SHP77 (cell line): ENCODE results near the gene KCNE3.
A peak's percentile ranks its signal among the peaks of the same experiment; 100 is the strongest.

Experiments used
- DNase-seq, 2 experiments: peaks; one replicate each; lab custom pipeline; 2025; lab: John Stamatoyannopoulos, UW

Gene KCNE3, protein sequence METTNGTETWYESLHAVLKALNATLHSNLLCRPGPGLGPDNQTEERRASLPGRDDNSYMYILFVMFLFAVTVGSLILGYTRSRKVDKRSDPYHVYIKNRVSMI

DNA sequence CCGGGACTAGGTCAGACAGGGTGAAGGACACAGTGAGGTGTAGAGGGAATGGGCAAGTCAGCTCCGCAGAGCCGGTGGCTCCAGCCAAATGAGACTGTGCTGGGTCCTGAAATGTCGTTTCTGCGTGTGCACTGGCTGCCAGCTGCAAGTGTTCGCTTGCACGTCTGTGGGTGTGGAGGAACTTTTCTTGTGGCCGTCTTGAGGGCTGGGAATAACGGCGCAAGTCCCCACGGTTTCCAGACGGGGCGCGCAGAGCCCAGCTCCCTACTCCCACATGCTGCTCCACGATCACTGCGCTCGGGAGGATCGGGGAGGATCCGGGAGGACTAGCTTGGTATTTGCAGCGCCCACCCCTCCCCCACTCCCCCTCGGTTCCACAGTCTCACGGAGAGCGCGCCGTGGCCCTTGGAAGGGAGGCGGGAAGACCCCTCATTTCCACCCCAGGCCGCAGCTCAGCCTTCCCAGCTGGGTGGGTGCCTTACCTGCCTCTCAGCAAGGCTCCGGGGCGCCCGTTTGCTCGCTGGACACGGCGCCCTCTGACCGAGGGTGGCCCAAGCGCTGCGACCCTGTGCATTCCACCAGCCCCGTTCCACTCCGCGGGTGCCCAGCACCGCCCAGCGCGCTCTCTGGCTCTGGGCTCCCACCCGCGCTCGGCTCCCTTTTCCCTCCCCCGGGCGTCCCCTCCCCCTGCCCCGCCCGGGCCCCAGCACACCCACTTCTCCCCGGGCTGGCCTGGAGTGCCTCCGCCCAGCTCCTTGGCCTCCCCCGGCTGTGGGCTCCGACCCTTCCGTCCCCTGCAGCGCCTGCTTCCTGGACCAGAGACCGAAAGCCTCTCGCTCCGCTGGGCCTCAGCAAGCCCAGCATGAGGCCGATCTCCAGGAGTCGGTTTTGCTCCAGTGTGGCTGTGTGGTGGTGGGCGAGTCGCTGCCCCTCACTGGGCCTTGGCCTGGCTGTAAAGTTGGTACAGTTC lies at the start of gene KCNE3:
TSS of gene KCNE3 (minus strand) at position 634 of the 970 bp plus-strand sequence. CDS start 9,986 bp downstream, outside the sequence.
- no peak for DNase-seq

DNA sequence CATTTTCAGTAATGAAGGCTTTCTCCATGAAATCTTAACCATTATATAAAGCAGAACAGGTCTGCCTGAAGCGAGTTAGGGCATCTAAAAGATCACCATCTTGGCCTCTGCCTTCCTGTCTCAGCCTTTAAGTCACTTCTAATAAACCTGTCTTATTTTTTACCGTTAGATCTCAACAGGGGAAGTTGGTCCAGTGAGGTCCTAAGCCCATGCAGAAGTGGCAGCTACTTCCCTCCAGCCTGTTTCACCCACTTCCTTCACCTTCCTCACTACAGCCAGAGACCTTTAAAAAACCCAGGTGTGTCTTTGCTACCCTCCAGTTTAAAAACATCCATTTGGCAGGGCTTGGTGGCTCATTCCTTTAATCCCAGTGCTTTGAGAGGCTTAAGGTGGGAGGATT lies 40.2 kb upstream of the KCNE3 start:
- no peak for DNase-seq

DNA sequence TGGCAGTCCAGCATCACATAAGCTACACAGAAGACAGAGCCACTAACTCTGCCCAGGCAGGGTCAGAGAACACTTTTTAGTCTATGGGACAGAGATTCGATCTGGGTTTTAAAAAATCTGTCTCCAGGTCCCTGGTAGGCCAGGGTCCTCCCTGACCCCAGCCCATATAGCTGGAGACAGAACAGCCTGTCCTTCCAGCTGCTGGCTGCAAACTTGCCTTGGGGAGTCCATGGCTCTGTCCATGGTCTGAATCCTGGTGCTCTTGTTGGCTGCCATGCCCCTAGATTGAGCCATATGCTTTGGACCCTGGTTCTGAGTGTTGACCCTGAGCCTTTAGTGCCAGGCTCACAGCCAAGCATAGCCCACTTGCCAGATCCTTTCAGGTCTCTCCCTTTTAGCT lies 39.5 kb upstream of the KCNE3 start:
- no peak for DNase-seq

DNA sequence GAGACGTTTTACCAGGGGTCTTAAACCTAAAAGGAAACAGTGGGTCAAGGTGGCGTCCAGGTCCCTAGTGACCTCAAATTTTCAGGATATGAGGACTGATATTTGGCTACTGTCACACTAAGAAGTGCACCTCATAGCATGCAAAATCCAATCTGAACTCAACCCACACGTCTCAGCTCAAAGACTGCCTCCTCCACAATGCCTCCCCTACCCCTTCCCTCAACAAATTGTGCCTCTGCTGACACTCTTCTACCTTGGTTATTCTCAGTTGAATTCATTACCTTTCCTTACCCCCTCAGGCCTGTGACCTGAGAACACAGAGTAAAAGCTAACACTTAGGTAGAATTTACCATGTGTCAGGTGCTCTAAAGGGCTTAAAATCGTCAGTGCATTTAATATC lies 38.6 kb upstream of the KCNE3 start:
- no peak for DNase-seq

DNA sequence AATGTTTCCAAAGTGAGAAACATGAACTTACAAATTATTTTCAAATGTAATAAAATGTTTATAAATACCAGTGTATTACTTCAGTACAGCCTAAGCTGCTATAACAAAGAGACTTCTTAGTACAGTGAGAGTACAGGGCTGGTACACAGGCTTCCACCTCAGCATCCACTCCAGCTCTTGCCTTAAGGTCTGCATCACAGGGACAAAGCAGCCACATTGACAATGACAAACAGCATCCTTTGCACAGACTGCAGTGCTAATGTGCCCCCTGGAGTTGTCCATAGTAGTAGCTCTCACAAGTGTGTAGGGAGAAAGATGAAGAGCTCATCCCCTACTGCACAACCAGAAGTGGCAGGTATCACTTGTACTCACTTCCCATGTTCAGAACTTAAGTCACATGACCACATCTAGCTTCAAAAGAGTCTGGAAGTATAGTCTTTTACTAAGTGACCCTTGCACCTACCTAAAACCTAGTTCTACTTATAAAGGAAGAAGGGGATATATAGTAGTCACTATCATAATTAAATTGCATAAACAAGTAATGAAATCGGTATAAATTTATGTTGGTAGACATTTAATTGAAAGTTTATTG lies 36.8 kb upstream of the KCNE3 start:
- no peak for DNase-seq

DNA sequence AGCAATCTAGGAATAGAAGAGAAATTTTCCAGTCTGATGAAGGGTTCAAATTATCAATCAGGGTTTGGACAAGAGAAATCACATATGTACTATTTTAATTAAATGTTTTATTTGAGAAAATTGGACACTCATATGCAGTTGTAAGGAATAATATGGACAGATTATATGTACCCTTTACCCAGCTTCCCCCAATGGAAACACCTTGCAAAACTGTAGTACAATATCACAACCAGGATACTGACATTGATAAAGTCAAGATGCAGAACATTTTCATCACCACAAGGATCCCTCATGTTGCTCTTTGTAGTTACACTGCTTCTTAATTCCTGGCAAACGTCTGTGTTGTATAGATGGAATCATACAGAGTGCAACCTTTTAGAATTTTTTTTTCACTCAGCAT lies 27.6 kb upstream of the KCNE3 start:
- DNase-seq: no peak

DNA sequence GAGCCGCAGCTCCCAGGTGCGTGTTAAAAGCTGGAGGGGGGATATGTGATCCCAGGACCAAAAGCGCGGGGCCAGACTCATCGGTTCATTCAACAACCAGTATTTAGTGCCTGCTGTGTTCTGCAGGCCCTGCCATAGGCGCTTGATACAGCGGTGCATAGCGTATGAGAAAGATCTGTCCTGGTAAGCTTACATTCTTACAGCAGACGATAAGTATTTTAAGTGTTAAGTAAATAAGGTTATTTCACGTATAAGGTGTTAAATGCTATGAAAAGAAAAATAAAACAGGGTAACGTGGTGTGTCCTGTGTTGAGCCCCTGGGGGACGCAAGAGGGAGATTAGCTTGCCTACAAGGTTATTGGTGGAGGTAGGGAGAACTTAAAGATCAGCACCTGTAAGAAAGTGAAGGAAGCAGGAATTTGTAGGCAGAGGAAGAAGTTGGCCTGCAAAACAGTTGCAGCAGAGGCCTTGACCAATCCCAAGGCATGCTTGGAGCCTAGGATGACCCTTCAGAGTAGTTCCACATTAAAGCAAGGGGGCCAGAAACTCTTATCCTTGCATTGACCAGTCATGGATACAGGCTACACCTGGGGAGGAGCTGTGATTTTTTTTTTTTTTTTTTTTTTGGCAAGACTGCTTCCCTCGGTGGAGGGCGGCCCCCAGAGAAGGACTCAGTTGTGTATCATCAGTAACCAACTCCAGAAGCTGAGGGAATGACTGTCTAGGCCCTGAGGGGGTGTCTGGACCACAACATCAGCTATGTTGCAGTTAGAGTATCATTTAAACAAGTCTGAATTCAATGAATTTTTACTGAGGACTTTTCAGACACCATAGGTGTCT lies 26.7 kb upstream of the KCNE3 start:
- peak; percentile 90 for DNase-seq

DNA sequence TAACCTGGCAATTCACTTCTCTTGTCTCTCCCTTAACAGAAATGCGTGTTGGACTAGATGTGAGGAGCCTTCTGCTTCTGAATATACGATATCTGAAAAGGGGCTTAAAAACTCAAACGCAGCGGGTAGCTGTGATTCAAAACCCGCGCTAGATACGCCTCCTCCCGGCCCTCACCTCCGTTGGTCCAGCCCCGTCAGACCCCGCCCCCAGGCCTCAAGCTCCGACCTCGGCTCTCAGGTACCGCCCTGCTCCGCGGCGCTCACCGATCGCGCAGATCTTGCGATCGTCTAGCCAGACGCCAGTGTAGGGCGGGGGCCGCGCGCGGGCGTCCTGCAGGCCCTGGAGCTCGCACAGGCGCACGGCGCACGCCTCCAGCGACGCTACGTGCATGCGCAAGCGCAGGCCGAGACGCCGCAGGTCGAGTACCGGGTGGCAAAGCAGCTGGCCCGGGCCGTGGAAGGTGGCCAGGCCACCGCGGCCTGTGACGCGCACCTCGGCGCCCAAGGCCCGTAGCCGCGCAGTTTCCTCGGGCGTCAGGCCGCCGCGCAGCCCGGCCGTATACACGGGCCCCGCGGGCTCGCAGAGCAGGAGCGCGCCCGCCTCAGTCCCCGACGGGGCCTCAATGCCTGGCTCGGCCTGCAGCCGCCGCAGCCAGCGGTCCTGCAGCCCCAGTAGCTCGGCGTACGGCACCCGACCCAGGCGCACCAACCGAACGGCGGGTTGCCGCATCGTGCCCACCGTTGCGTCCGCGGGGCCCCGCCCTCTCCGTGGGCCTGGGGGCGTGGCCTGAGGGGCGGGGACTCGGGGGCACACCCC lies 25.8 kb upstream of the KCNE3 start, which contains the start of gene LIPT2:
TSS of gene LIPT2 (minus strand) at position 751 of the 817 bp plus-strand sequence. CDS start at position 730, 21 bp downstream.
- peak; percentile 99 to 100 for DNase-seq

DNA sequence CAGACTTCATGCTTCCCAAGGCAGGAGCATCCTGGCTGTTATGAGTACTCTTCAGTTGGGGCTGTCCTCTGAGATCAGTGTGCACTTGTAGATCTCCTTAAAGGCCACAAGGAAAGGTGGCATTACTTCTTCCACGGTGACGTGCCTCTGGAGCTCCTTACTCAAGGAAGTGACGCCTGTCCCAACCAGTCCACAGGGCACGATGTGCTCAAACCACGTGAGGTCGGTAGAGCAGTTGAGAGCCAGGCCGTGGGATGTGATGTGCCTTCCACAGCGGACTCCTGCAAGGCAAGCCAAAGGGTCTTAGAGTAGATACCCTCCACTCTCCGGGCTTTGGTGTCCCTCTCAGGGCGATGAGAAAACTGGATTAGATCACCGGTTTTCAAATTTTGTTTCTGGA lies 24.7 kb upstream of the KCNE3 start:
- no peak for DNase-seq

DNA sequence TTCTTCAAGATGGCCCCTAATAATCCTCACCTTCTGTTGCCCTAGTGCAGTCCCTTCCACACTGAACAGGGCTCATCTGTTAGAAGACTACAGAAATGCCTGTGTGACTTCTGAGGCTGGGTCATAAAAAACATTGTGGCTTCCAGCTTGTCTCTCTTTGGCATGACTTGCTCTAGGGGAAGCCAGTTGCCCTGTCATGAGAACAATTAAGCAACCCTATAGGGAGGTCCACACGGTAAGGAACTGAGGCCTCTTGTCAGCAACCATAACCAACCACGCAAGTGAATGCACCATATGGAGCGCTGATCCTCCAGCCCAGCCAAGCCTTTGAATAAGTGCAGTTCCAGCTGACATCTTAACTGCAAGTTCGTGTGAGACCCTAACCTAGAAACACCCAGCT lies 23.6 kb upstream of the KCNE3 start:
- DNase-seq: no peak

DNA sequence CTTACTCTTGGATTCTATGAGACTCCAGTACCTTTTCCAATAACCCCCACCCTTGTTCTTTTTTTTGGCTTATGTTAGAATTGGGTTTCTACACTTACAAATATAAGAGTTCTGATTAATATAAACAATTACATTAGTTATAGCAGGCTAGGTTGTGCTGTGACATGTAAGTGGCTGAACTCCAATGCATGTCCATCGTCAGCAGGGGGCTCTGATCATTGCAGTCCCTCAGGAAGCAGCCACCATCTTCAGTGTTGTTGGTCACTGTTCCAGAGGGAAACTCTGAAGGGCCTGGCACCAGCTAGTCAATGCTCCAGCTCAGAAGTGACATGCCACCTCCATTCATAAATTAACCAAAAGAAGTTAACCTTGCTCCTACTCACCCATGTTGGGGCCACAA lies 20.5 kb upstream of the KCNE3 start:
- peak; percentile 21 to 41 for DNase-seq

DNA sequence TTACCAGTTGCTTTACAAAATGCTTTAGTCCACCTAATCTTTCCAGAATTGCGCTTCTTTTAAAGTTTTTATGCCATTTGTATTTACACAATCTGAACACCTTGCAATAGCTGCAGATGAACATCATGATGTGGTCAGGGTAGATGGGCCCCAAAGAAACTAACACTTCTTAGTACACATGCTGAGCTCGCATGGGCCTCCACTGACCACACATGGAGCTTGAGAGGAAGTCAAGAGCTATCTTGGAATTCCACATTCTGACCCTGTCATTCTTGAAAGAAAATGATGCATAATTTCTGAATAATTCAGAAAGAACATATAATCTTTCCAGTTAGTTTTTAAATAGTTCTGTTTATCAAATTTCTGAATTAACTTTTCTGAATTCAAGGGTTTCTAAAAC lies 18.5 kb upstream of the KCNE3 start:
- no peak for DNase-seq

DNA sequence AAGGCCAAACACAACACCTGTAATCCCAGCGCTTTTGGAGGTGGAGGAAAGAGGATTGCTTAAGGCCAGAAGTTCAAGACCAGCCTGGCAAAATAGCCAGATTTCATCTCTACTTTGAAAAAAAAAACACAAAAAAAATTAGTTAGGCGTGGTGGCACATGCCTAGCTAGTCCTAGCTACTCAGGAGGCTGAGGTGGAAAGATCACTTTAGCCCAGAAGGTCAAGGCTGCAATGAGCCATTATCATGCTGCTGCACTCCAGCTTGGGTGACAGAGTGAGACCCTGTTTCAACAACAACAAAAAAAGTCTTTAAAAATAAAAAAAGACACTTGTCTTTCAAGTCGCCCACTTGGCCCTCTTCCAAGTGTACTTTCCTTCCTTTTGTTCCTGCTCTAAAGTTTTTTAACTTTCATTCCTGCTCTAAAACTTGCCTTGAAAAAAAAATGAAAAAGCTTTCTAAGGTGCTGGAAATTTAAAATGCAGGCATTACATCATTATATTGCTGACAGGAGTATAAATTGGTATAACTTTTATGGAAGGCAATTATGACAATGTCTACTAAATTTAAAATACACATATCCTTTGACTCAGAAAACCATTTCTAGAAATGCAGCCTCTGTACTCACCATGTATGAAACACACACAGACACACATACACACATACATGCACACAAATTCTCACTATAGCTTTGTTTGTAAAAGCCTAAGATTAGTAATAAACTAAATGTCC lies 13.5 kb upstream of the KCNE3 start:
- no peak for DNase-seq

DNA sequence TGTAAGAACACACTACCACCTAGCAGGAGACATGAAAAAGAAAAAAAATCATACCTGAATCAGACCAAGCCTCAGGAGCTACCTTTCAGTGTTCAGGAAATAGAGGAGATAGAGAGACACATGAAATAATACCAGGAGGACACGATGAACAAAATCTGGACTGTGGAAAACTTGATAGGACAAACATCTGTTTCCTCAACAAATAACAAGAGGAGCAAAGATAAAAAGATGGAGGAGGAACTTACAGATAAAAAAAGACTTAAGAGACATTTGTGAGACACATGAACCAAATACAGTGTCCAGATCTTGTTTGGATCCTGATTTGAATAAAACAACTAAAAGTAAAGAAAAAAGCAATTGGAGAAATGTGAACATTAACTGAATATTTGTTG lies 12.4 kb upstream of the KCNE3 start:
- DNase-seq: no peak

DNA sequence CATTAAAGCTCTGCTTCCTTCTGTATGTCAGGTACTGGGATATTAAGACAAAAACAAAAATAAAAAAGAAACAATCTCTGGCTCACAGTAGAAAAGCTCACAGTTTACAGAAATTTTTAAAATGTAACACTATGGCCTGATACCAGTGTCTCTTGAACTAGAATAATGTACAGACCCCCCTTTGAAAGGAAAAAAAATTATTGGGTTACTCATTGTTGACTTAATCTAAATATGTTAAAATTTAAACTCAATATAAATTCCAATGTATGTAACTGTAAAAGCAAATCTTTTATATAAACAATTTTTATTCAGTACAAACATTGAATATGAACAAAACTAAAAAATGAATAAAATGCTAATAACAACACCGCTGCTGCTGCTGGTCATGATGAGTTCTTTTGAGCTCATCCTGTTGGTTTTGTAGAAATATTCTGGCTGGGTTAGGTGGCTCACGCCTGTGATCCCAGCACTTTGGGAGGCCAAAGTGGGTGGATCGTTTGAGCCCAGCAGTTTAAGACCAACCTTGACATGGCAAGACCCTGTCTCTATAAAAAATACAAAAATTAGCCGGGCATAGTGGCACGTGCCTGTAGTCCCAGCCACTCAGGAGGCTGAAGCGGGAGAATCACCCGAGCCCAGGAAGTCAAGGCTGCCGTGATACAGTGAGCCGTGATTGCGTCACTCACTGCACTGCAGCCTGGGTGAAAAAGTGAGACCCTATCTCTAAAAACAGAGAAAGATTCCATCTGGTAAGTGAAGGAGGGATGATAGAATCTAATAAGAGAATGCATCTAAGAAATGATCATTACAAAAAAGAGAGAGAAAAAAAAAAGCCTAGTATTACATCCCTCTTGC lies 11.8 kb upstream of the KCNE3 start:
- DNase-seq: peak; percentile 30 to 63

DNA sequence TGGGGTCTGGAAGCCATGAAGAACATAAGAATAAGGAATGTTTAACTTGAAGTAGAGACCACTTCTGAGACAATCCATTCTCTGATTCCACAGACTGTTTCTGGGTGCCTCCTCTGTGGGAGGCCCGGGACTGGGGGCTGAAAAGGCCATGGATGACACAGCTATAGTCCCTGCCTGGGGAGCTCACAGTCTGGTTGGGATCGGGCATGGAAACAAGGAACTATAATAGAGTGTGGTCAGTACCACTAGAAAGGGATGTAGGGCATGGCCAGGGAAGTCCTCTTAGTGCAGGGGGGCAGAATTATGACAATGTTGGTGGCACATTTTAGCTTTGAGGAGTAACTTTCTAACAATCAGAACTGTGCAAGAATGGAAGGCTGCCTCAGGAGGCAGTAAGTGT lies 9.2 kb upstream of the KCNE3 start:
- no peak for DNase-seq

DNA sequence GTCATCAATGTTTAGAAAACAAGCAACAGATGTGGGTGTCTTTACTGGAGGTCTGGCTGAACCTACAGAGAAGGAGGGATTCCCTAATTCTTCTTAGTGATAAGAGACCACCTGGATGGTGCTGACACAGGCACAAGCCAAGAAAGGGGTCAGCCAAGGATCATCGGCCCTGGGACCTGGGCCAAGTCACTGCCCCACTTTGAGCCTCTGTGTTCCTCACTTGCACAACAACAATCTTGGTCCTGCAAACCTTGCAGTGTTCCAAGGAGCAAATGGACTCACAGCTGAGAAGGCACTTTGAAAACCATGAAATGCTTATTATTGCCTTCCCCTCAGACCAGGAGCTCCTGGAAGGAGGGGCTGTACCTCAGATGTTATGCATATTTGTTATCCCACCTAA lies 7.0 kb upstream of the KCNE3 start:
- DNase-seq: no peak

DNA sequence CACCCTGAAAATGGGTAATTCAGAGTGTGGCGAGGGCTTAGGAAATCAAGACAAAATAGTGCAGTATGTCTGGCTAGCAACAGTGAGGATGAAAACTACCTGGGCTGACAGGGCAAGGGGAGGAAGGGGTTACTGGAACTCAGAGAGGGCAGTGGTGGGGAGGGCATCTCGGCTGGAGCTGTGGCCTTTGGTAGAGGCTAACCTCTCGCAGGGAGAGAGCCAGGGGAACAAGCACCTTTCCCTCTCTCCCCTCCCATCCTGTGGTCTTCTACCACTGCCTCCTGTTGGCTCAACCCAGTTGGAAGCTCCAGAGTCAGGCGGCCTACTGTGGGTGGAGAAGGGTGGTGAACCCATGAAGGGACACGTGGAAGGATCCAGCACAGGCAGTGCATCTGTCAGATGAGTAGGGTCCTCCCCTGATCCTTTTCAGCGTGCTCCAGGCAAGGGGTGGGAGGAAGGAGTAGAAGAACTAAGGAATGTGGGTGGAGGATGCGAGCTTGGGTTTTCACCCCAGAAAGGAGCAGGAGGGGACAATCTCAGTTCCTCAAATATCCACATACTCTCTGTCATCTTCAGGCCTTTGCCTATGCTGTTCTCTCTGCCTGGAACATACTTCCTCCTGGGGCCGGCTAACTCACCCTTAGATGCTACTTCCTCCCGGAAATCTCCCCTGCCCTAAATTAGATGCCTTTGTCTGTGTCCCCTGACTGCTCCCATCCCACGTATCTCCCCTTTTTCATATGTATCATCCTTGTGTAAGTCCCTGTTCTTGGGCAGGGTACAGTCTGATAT lies 6.2 kb upstream of the KCNE3 start:
- no peak for DNase-seq
